HG03457 (cell line): ENCODE measurements around the gene GATB.
"Not testable (repeated sequence)": the region's sequence is repeated elsewhere in the genome, so short reads cannot be mapped to it uniquely, and the experiment has no call there.

ENCODE experiments used
- ATAC-seq: cut with Tn5 transposase; IDR thresholded peaks from one replicate; pipeline ENCODE4 v1.9.1; 2021; ENCODE audit warnings: moderate number of reproducible peaks; ENCODE audit not compliant: unreplicated experiment

Gene GATB

DNA sequence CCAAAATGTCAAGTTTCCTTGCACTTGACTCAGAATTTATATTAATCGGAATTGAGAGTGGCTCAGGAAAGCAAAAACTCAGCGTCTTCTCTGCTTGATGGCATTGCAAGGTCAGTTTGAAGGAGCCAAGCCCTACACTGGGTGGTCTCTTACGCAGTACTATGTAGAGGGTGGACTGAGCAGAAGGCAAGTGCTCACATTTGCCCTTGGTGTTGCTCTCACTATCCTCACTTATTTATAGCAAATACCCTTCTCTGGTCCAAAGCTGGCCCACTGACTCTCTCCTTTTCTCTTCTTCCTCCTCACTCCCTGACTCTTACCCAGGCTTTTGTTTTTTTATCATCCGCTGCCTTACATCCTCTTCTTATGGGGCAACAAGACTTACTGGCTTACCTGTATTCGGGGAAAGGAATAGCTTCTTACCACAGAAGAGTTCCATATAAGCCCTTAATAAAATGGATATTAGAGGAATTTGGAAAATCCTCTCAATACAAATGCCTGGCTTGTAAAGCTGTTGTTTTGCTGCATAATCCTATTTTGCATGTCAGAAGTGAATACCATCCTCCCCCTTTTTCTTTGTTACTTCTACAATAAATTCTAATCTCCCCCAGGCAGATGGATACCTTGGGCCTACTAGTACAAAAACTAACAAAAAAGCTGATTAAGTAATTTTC, 24.8 kb upstream of the GATB start:
- ATAC-seq, result no peak

DNA sequence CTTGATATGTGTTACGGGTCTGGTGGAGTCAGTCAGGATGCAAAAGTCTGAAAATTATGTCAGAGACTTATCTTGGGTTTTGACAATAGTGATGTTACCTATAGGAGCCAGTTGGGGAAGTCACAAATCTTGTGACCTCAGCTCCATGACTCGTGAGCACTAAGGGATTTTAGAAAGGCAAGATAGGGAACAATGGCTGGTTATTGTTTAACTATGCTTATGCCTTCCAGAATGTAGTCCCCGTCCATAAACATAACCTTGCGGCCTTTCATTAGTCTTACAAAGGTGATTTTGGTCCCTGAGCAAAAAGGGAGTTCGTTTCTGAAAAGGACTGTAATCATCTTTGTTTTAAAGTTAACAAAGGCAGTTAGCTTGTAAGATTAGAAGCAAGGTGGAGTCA, 23.9 kb upstream of the GATB start:
- ATAC-seq, result no peak

- no peak for ATAC-seq
Observed at GRCh38 chr4:151783867-151784266, 23.1 kb upstream of the GATB start.

- ATAC-seq, result no peak
Observed at GRCh38 chr4:151782296-151782695, 21.5 kb upstream of the GATB start.

DNA sequence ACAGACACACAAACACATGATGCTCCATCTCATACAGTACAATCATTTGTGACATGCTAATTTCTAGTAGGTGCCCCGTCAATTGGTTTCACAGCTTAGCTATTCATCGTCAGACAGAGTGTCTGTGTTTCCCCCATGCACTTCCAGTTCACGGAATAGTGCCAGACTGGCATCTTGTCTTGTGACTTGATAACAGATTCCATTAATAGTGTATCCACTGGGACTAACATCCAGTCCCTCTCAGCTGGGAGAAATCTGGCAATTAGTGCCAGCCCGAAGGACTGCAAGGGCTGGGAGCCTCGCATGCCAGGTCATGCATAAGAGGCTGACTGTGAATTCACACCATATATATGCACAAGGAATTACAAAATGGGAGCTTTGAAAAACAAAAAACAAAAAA, 20.2 kb upstream of the GATB start:
- no peak for ATAC-seq

GRCh38 chr4:151777471-151777870, 16.7 kb upstream of the GATB start:
- no peak for ATAC-seq

DNA sequence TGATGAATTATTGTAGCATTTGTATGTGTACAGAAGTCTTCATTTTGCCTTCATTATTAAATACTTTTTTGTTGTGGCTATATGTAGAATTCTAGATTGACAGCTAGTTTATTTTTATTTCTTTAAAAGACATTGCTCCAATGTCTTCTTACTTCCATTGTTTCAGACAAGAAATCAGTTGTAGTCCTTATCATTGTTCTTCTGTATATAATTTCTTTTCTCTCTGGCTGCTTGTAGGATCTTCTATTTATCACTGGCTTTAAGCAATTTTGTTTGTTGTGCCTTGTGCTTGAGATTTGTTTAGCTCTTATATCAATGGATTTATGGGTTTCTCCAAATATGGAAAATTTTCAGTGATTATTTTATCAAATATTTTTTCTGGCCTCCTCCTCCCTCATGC, 13.5 kb upstream of the GATB start:
- ATAC-seq, result no peak

DNA sequence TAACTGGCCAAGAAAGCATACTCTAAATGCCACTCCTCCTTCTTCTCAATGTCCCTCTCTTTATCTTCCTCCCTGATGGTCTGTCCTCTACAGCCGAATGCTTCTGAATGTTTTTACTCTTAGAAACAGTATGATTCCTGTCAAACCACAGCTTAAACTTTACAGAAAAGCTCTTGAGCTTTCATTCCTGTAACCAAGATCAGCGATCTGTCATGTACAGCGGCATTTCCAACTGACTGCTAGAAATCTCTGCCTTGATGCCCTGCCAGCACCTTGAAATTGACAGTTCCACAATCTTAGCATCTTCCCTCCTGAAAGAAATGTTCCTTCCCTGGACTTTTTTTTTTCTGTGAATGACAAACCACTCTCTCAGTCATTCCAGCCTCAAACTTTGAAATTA, 11.5 kb upstream of the GATB start:
- ATAC-seq, result no peak

DNA sequence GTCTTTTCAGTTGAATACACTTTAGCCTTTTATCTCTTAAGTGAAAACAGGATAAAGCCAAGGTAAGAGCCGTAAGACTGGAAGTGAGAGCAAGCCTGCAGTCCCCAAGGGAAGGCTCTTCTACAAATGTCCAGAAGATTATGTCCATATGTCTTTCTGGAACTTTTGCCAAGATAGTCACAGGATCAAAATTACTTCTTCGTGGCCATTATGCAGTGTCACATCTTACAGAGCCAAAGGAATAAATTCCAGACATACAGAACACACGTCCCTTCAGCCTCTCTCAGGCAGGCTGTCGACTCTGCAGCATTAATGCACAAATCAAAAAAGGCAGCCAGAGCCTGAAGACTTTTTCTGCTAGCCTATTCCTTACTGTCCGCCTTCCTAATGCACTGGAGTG, 10.9 kb upstream of the GATB start:
- no peak for ATAC-seq

GRCh38 chr4:151770154-151770553, 9.3 kb upstream of the GATB start:
- no peak for ATAC-seq

- ATAC-seq, result no peak
Observed at GRCh38 chr4:151768835-151769234, 8.0 kb upstream of the GATB start.

- ATAC-seq, result no peak
Observed at GRCh38 chr4:151766691-151767090, 5.9 kb upstream of the GATB start.

DNA sequence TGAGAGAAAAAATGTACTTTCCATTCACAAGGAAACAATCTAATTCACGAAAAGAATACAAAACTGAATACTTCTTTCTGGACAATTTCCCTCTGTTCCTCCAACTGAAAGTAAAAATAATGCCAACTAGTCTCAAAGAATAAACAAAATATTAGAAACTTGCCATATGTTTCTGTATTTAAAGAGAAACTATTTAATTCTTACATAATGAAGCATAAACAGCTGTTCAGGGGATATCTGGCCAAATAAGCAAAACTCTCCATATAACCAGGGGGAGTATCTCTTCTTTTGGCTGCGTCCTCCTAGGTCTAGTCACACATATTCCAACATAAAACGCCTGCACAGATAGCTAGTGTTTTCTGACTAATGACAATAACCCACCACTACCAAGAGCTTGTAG, 805 bp downstream of the GATB start:
- no peak for ATAC-seq

DNA sequence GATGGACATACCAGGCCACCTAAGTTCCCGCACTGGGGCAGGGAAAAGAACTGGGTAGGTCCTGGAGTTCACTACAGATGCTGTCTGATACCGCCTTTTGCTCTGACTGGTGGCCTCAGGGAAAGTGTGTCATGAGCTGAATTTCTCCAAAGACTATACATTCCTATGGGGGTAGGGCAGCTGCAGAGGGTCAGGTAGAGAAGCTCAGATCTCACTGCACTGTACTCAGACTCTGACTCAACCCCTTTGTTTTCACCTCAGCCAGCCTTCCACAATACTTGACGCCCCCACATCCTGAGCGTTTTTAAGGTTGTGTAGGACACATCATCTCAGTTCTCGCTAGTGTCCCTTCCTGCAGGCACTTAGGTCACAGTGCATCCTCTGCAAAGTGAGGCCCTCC, 7.8 kb downstream of the GATB start:
- ATAC-seq, result no peak

DNA sequence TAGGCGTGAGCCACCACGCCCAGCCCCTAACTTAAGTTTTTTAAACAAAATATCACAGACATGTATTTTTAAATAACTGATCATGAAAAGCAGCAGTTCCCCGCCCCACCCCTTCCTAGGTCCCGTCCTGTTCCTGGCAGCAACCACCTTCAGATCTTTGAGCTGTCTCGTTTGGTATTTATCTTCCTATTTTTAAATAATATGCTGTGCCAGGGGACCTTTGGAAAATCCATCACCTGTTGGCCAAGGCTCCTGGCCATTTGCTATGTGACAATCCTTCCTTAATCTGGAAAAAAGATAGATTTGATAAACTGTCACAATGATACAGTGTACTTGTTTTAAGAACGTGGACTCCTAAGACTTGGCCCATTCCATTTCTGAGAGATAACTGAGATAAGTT, 10.7 kb downstream of the GATB start:
- no peak for ATAC-seq

- ATAC-seq, result no peak
Observed at GRCh38 chr4:151745481-151746231, 15.2 kb downstream of the GATB start.

GRCh38 chr4:151744614-151745013, 16.2 kb downstream of the GATB start:
- no peak for ATAC-seq

GRCh38 chr4:151743894-151744293, 16.9 kb downstream of the GATB start:
- ATAC-seq, result no peak

DNA sequence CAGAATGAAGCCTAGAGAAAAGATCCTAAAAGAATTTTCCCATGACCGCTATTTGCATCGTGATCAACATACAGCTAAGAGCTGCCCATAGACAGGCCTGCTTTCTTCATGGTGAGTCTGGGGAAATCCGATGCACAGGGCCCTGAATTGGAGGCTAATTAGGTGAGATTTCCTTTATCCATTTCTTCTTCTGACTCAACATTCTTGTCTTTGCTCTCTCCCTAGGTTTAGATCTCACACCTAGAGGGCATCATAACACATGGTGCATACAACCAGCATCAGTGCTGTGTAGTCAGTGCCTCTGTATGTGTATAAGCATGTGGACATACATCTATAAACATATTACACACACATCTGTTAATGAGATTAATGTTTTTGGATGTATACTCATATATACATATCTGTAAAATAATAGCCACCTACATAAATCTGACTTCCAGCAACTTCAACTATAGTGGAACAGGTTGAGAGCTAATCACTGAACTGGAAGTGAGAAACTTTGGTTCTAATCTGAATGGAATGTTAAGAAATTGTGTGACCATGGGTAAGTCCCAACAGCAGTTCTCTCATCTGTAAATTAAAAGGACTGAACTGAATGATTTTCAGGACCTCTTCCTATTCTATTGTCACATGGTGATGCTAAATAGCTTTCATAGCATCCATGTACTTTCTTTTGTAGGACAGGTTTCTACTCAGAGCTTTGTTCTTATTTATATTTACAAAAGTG, 17.5 kb downstream of the GATB start:
- ATAC-seq, result no peak

DNA sequence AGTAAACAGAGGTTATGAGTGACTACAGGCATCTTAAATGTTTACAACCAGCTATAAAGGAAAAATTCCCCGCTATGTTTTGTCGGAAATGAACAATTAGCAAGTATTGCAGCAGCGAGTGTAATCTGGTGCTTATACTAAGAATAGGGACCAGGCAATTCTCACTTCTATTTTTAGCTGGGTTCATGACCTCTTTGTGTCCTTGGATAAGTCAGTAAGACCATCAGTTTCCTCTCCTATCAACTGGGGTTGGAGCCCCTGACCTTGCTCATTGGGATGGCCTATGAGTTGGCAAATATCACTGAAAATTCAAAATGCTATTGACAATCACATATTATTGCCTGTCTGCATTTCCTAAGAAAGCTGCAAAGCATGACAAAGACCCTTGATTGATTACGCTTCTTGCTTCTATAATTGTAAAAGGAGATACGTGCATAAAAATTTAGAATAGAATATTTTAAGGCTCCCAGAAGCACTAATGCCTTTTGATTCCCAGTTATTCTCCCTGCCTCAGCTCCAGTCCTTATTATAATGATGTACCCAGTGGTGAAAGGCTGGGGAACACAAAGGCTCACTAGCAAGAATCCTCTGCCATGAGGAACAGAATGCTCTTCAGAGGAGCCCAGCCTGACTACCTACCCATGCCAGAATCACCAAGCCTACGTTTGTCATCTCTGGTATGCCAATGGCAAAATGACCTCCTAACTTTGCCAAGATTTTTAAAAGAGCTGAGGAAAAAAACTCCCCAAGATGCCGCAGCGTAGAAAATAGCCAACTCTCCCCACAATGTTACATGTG, 21.9 kb downstream of the GATB start:
- ATAC-seq, result no peak

- not testable (repeated sequence) for ATAC-seq
Observed at GRCh38 chr4:151736852-151737251, 24.0 kb downstream of the GATB start.
